Activated CD8-positive, alpha-beta memory T cell treated with anti-CD3 and anti-CD28 coated beads, Interleukin-2, amount 50 U/mL, for 4 hours (primary cell): Measurements from ENCODE around the gene COL4A6.
"Not testable (repeated sequence)": the region's sequence is repeated elsewhere in the genome, so short reads cannot be mapped to it uniquely, and the experiment has no call there.

Experiments
- DNase-seq: peaks from one replicate; pipeline ENCODE4 v3.0.0-alpha.2; 2020

Gene COL4A6

GRCh38 chrX:108397627-108398391 is 40.4 kb downstream of the COL4A6 start:
- DNase-seq = no peak

- DNase-seq = no peak
Measured at GRCh38 chrX:108396986-108397385, 41.2 kb downstream of the COL4A6 start.

- DNase-seq = no peak
Measured at GRCh38 chrX:108396188-108396891, 41.9 kb downstream of the COL4A6 start.

- not testable (repeated sequence) for DNase-seq
Measured at GRCh38 chrX:108390976-108391717, 47.1 kb downstream of the COL4A6 start.

- DNase-seq = no peak
Measured at GRCh38 chrX:108384783-108385182, 53.4 kb downstream of the COL4A6 start.

GRCh38 chrX:108380222-108380621 is 58.0 kb downstream of the COL4A6 start:
- DNase-seq = no peak

GRCh38 chrX:108376821-108377220 is 61.4 kb downstream of the COL4A6 start:
- DNase-seq = not testable (repeated sequence)

GRCh38 chrX:108375591-108375990 is 62.6 kb downstream of the COL4A6 start:
- DNase-seq = not testable (repeated sequence)

GRCh38 chrX:108366644-108367406 is 71.4 kb downstream of the COL4A6 start:
- DNase-seq = no peak

- no peak for DNase-seq
Measured at GRCh38 chrX:108362026-108362425, 76.2 kb downstream of the COL4A6 start.

- no peak for DNase-seq
Measured at GRCh38 chrX:108361316-108361715, 76.9 kb downstream of the COL4A6 start.

- DNase-seq = no peak
Measured at GRCh38 chrX:108359806-108360602, 78.2 kb downstream of the COL4A6 start.

GRCh38 chrX:108353452-108353851 is 84.8 kb downstream of the COL4A6 start:
- DNase-seq = no peak

GRCh38 chrX:108349210-108349609 is 89.0 kb downstream of the COL4A6 start:
- DNase-seq = no peak

GRCh38 chrX:108348525-108348924 is 89.7 kb downstream of the COL4A6 start:
- no peak for DNase-seq

- DNase-seq = no peak
Measured at GRCh38 chrX:108347800-108348199, 90.4 kb downstream of the COL4A6 start.

GRCh38 chrX:108344216-108344615 is 94.0 kb downstream of the COL4A6 start:
- no peak for DNase-seq

- no peak for DNase-seq
Measured at GRCh38 chrX:108341947-108342346, 96.3 kb downstream of the COL4A6 start.

- no peak for DNase-seq
Measured at GRCh38 chrX:108332281-108332680, 105.9 kb downstream of the COL4A6 start.

GRCh38 chrX:108331126-108331909 is 106.9 kb downstream of the COL4A6 start:
- DNase-seq = no peak

GRCh38 chrX:108323751-108324150 is 114.5 kb downstream of the COL4A6 start:
- no peak for DNase-seq
